Measurements from ENCODE around the gene C1RL. TPM values are rescaled to one million over a fixed set of nuclear protein-coding genes. Genes with fewer than 3 reads are reported as not detected.

The C1RL gene
- total and polyA plus RNA-seq, 5 donors from 2014 or later: 6.0 to 21.0 (median 8.0) TPM

Other genes starting within 250 kb of the C1RL start
- 153 TPM for gene TPI1, start 241.7 kb downstream of the C1RL start, total RNA-seq
- 100 to 1,000 TPM; 493 to 633 (median 527) TPM for gene TPI1, start 241.7 kb downstream of the C1RL start, polyA plus RNA-seq
- 8.2 TPM for gene SPSB2, start 235.9 kb downstream of the C1RL start, total RNA-seq
- 10 to 100 TPM in 3 of 4 donors, 1 to 10 TPM in 1; 8.0 to 19.2 (median 13.2) TPM for gene SPSB2, start 235.9 kb downstream of the C1RL start, polyA plus RNA-seq
- gene LRRC23, start 204.4 kb downstream of the C1RL start, total RNA-seq: 6.6 TPM
- gene LRRC23, start 204.4 kb downstream of the C1RL start, polyA plus RNA-seq: 1 to 10 TPM; 2.2 to 5.1 (median 4.5) TPM
- gene ENO2, start 194.6 kb downstream of the C1RL start, total RNA-seq: 88.2 TPM
- gene ENO2, start 194.6 kb downstream of the C1RL start, polyA plus RNA-seq: 10 to 100 TPM; 18.1 to 24.8 (median 22.7) TPM
- 27.5 TPM for gene ATN1, start 181.3 kb downstream of the C1RL start, total RNA-seq
- under 1 TPM; 0.17 to 0.82 (median 0.53) TPM for gene ATN1, start 181.3 kb downstream of the C1RL start, polyA plus RNA-seq
- gene RNU7-1, start 165.4 kb downstream of the C1RL start, total RNA-seq: not detected
- not detected for gene RNU7-1, start 165.4 kb downstream of the C1RL start, polyA plus RNA-seq
- 186 TPM for gene C12orf57, start 165.2 kb downstream of the C1RL start, total RNA-seq
- gene C12orf57, start 165.2 kb downstream of the C1RL start, polyA plus RNA-seq: 100 to 1,000 TPM; 310 to 410 (median 340) TPM
- gene PTPN6, start 157.9 kb downstream of the C1RL start, total RNA-seq: 174 TPM
- 100 to 1,000 TPM; 261 to 321 (median 291) TPM for gene PTPN6, start 157.9 kb downstream of the C1RL start, polyA plus RNA-seq
- gene PHB2, start 138.6 kb downstream of the C1RL start, total RNA-seq: 134 TPM
- 100 to 1,000 TPM; 118 to 134 (median 125) TPM for gene PHB2, start 138.6 kb downstream of the C1RL start, polyA plus RNA-seq
- 44.1 TPM for gene EMG1, start 138.3 kb downstream of the C1RL start, total RNA-seq
- gene EMG1, start 138.3 kb downstream of the C1RL start, polyA plus RNA-seq: 10 to 100 TPM; 71.8 to 89.4 (median 79.4) TPM
- 28.3 TPM for gene LPCAT3, start 90.7 kb downstream of the C1RL start, total RNA-seq
- 10 to 100 TPM; 25.0 to 32.8 (median 30.9) TPM for gene LPCAT3, start 90.7 kb downstream of the C1RL start, polyA plus RNA-seq
- gene C1S, start 48.5 kb downstream of the C1RL start, total RNA-seq: 5.7 TPM
- gene C1S, start 48.5 kb downstream of the C1RL start, polyA plus RNA-seq: not detected
- gene C1R, start 16.8 kb downstream of the C1RL start, total RNA-seq: 4.6 TPM
- 1 to 10 TPM; 1.4 to 3.2 (median 2.1) TPM for gene C1R, start 16.8 kb downstream of the C1RL start, polyA plus RNA-seq
- gene RBP5, start 19.7 kb upstream of the C1RL start, total RNA-seq: not detected
- not detected for gene RBP5, start 19.7 kb upstream of the C1RL start, polyA plus RNA-seq
- 64.9 TPM for gene CLSTN3, start 21.2 kb upstream of the C1RL start, total RNA-seq
- 1 to 10 TPM; 2.2 to 4.1 (median 3.6) TPM for gene CLSTN3, start 21.2 kb upstream of the C1RL start, polyA plus RNA-seq
- gene PEX5, start 80.5 kb upstream of the C1RL start, total RNA-seq: 17.6 TPM
- 10 to 100 TPM; 10.3 to 16.2 (median 12.8) TPM for gene PEX5, start 80.5 kb upstream of the C1RL start, polyA plus RNA-seq
- gene ACSM4, start 194.9 kb upstream of the C1RL start, total RNA-seq: not detected
- gene ACSM4, start 194.9 kb upstream of the C1RL start, polyA plus RNA-seq: not detected